GM21367 (cell line): Measurements from ENCODE around the gene PLAU.
"Not testable (repeated sequence)": the region's sequence is repeated elsewhere in the genome, so short reads cannot be mapped to it uniquely, and the experiment has no call there.

ENCODE experiments used
- ATAC-seq: cut with Tn5 transposase; IDR thresholded peaks from one replicate; pipeline ENCODE4 v1.9.1; 2021; ENCODE audit not compliant: unreplicated experiment

The PLAU gene

GRCh38 chr10:73948947-73949633, 38.2 kb downstream of the PLAU start:
- no peak for ATAC-seq

- ATAC-seq, result no peak
These were observed 39.4 kb downstream of the PLAU start for GRCh38 chr10:73950155-73950948.

- no peak for ATAC-seq
These were observed 42.7 kb downstream of the PLAU start for GRCh38 chr10:73953665-73954064.

- no peak for ATAC-seq
These were observed 43.8 kb downstream of the PLAU start for GRCh38 chr10:73954737-73955136.

GRCh38 chr10:73955719-73956118, 44.8 kb downstream of the PLAU start:
- ATAC-seq, result no peak

GRCh38 chr10:73956476-73957359, 45.8 kb downstream of the PLAU start:
- ATAC-seq, result peak; percentile 44

- ATAC-seq, result no peak
These were observed 48.7 kb downstream of the PLAU start for GRCh38 chr10:73959484-73960243.

- no peak for ATAC-seq
These were observed 51.5 kb downstream of the PLAU start for GRCh38 chr10:73962386-73962785.

- ATAC-seq, result not testable (repeated sequence)
These were observed 52.6 kb downstream of the PLAU start for GRCh38 chr10:73963533-73963932.

GRCh38 chr10:73964743-73965142, 53.8 kb downstream of the PLAU start:
- ATAC-seq, result no peak

GRCh38 chr10:73965267-73965889, 54.4 kb downstream of the PLAU start:
- ATAC-seq, result not testable (repeated sequence)

- ATAC-seq, result no peak
These were observed 55.2 kb downstream of the PLAU start for GRCh38 chr10:73965890-73966768.

GRCh38 chr10:73967022-73967429, 56.1 kb downstream of the PLAU start:
- no peak for ATAC-seq
